HG02759 (cell line): ENCODE data around the gene GNAI1.
"Not testable (repeated sequence)": the region's sequence is repeated elsewhere in the genome, so short reads cannot be mapped to it uniquely, and the experiment has no call there.

ENCODE experiments used
- ATAC-seq: cut with Tn5 transposase; IDR thresholded peaks from one replicate; pipeline ENCODE4 v1.9.1; 2021; ENCODE audit warnings: mild to moderate bottlenecking, moderate library complexity; ENCODE audit not compliant: unreplicated experiment

GNAI1 gene

DNA sequence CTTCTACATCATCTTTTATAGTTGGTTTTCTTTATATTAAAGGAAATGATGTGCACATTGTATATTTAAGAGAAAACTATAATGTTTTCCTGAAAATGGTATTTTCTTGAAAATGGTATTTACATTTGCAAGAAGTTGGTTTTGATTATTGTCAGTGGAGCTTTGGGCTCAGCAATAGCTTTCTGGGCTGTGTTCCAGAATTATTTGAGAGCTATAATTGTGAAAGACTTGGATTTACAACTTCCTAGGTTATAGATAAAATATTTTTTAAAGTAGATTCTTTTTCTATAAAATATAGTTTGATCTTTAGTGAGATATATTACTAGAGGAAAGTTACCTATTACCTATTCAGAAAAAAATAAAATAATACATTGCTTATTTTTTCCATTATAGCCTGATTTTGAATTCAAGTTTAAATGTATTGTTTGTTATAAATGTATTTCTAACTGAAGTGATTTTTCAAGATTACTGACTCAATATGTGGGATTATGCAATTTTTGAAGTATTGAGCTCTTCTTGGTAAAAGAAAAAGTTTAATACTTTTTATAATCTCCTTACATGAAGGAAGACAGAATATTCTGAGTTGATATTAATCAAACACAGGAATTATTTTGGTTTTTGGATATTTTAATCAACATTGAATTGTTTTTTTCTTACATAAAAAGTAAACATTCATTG is 20.2 kb downstream of the GNAI1 start:
- no peak for ATAC-seq

DNA sequence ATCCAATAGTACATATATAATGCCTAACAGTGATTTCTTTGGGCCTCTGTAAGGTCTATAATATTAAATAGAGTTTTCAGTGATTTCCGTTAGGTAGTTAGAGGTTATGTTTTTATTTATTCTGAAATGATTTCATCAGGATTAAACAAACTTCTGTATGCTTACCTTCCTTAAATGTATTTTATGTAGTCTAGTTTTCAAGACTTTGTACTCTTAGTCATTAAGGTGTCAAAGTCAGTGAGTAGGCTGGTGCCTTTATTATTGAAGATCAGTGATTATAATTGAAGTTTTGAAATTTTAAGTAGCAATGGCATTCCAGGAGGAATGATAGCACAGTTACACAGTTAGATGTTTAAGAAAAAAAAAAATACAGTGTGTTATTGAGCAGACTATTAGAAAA is 20.7 kb downstream of the GNAI1 start:
- no peak for ATAC-seq

GRCh38 chr7:80157770-80158169 is 23.1 kb downstream of the GNAI1 start:
- not testable (repeated sequence) for ATAC-seq

- ATAC-seq = no peak
These were observed 25.2 kb downstream of the GNAI1 start for GRCh38 chr7:80159802-80160201.

GRCh38 chr7:80161466-80161865 is 26.8 kb downstream of the GNAI1 start:
- ATAC-seq = no peak

- no peak for ATAC-seq
These were observed 30.5 kb downstream of the GNAI1 start for GRCh38 chr7:80165177-80165576.

- ATAC-seq = no peak
These were observed 35.8 kb downstream of the GNAI1 start for GRCh38 chr7:80170445-80170844.

- no peak for ATAC-seq
These were observed 37.8 kb downstream of the GNAI1 start for GRCh38 chr7:80172387-80172786.

DNA sequence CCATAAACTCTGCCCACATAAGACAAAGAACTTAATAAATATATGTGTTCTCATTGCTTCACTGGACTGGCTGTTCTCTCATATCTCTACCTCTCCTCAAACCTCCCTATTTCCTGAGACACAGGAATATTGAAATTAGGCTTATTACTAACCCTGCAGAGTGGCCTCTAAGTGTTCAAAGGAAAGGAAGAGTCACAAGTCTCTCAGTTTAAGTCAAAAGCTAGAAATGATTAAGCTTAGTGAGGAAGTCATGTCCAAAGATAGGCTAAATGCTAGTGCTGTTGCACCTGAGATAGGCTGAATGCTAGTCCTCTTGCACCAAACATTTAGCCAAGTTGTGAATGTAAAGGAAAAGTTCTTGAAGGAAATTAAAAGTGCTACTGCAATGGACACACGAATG is 41.1 kb downstream of the GNAI1 start:
- ATAC-seq = no peak

GRCh38 chr7:80181411-80181810 is 46.8 kb downstream of the GNAI1 start:
- ATAC-seq = no peak

DNA sequence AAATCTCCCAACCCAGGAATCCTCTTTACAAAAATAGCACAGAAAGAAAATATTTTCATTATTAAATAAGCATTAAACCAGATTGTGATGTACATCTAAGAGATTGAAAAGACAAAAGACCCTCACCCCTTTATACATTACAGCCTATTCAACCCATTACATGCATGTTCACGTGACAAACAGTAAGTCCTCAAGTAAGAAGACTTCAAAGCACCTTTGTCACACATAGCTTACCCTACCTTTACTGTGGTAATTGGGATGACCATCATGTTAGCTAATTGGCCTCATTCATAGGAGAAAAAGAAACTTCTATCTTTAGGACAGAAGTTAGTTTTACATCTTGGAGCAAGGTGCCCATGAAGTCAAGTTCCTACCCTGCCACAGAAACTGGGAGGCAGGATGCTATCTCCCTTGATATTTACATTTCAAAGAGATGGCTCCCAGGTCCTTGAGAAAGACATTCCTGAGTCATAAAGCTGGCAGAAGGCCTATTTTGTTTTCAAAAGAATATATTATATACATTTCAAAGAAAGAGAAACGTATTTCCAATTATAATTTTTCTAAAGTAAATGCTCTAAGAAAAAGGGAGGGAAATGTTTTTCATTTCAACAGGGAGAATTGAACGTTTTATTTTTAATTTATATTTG is 48.1 kb downstream of the GNAI1 start:
- ATAC-seq = no peak

DNA sequence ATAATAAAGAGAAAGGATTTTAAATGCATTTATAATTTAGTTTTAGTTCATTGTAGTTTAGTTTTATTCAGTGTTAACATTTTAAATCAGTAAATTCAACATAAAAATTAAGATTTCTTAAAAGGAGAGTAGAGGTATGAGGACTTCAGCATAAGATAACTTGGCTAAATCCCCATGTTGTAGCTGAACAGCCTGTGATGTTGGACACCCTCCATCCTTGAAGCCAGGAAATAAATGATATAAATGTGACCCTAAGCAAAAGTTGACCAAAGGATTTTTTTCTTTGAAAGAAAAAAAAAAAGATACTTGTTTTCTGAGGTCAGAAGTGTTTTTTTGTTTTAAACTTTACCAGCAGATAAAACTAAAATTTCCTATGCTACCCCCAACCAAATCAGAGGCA is 48.7 kb downstream of the GNAI1 start:
- no peak for ATAC-seq

DNA sequence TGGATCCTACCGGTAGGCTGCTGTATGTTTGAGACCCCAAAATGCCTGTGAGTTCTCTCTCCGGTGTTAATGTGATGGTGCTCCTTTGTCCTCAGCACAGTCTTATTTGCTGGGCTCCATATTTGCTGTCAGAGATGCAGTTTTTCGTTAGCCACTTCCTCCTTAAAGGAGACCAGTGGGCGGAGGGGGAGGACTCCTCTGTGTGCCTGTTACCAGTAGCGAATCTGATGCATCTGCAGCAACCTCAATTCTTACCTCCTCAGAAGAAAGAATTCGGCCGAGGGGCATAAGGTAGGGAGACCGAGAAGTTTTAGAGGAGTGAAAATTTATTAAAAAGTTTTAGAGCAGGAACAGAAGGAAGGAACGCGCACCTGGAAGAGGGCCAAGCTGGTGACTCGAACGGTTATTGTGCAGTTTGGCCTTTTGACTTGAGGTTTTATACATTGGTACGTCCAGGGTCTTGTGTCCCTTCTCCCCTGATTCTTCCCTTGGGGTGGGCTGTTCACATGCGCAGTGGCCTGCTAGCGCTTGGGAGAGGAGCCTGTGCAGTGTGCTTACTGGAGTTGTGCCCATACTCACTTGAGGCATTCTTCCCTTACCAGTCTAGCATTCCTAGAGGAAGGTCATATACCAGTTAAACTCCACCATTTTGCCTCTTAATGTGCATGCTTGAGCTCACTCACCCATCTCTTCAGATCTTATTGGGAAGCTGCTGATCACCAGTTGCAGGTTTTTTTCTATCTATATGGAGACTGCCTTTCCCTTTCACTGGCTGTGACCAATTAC is 49.5 kb downstream of the GNAI1 start:
- no peak for ATAC-seq

- ATAC-seq = no peak
These were observed 50.1 kb downstream of the GNAI1 start for GRCh38 chr7:80184693-80185092.

- ATAC-seq = no peak
These were observed 50.9 kb downstream of the GNAI1 start for GRCh38 chr7:80185571-80185970.

DNA sequence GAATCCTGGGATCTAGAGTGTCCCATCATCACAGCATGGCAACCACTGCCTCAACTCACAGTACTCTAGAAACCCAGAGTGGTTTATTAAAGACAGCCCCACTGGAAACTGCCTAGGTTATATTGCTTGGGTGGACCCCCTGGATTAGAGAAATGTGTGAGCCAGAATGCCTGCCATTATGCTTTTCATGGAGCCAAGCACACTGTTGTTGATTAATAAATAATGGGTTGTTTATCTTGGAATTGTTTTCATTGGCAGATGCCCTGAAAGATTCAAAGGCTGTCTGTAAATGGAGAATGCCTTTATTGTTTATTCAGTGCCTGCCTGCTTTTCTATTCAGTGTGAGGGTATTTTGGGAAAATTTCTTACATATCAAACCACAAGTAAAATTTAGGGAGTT is 52.1 kb downstream of the GNAI1 start:
- no peak for ATAC-seq

DNA sequence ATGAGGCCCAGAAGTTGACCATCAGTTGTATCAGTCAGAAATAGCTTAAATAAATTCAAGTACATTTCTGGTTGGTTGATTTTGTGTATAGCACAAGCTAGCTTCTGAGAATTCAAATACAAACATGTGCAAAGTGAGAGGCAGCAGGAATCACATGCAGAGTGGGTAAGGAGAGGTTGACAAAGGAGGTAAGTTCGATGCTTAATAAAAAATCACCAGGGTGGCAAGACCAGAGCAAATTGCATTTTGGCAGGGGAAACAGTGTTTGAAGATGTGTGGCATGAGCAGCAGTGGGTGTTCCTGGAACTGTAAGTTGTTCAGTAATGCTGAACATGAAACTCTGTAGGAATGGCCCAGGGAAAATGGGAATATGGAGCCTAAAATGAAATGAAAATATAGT is 52.6 kb downstream of the GNAI1 start:
- no peak for ATAC-seq

GRCh38 chr7:80187727-80188126 is 53.1 kb downstream of the GNAI1 start:
- ATAC-seq = no peak

DNA sequence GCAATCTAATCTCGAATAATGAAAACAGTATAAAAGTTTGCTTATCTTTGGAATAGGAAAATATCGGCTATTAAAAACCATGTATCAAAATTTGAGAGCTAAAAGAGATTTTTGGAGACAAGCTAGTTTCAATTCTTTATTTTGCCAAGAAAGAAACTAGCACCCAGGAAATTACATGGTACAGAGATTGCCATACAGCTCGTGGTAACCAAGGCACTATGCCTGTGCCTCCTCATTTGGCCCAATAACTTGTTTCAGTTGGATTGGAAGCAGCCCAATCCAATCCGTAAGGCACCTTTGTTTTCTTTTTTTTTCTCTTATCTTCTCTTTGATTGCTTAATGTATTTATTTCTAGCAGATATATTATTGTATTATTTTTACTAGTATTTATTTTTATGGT is 55.0 kb downstream of the GNAI1 start:
- no peak for ATAC-seq

- no peak for ATAC-seq
These were observed 63.0 kb downstream of the GNAI1 start for GRCh38 chr7:80197627-80198026.

DNA sequence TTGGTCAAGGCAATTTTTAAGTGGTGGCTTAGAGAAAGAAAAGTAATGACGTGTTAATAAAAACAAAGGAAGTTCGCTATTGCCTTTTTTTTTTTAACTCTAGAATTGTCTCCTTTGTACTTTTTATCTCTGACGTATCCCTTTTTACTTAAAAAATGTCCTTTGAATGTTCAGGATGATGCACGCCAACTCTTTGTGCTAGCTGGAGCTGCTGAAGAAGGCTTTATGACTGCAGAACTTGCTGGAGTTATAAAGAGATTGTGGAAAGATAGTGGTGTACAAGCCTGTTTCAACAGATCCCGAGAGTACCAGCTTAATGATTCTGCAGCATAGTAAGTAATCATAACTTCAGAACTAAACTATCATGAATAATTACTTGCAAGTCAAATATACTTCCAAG is 64.4 kb downstream of the GNAI1 start:
- no peak for ATAC-seq

DNA sequence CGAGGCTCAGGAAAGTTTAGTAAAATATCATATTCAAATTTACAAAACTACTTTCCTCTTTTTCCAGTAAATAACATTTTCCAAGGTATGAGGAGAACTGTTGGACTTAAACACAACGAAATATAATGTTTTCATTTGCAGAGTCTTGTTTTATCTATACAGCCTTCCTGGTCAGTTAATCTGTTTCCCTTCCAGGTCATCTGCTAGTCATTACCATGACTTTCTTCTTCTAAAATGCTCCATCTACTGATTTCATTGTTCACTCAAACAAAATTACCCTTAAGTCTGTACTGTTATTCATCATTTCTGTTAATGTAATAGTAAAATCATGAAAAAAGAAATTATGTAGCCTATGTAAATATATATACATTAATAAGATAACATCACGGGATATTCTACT is 69.8 kb downstream of the GNAI1 start:
- no peak for ATAC-seq
